Upper lobe of right lung (tissue), 1 donor: ENCODE results near the gene GYPC. TPM values are rescaled to one million over a fixed set of nuclear protein-coding genes. Genes with fewer than 3 reads are reported as not detected.

Experiments
- ATAC-seq: fragments of 200-7000 bp; cut with Tn5 transposase; one replicate; pipeline ENCODE4 v1.9.1; 2020; ENCODE audit warnings: mild to moderate bottlenecking, moderate library complexity
- DNase-seq: peaks from one replicate; pipeline ENCODE4 v3.0.0-alpha.2; 2020
- H3K27ac ChIP-seq: fragments of 200-600 bp; one replicate; pipeline ENCODE4 v1.8.0; 2022
- H3K27me3 ChIP-seq: fragments of 200-600 bp; one replicate; pipeline ENCODE4 v1.8.0; 2022; ENCODE audit warnings: mild to moderate bottlenecking
- H3K36me3 ChIP-seq: fragments of 200-600 bp; one replicate; pipeline ENCODE4 v1.8.0; 2022
- H3K4me1 ChIP-seq: fragments of 200-600 bp; one replicate; pipeline ENCODE4 v1.8.0; 2022
- H3K4me3 ChIP-seq: fragments of 200-600 bp; one replicate; pipeline ENCODE4 v1.8.0; 2022; ENCODE audit warnings: mild to moderate bottlenecking
- H3K9me3 ChIP-seq: fragments of 200-600 bp; one replicate; pipeline ENCODE4 v1.8.0; 2022
- intact Hi-C: fragments of 100-400 bp; cut with DNase I; formaldehyde crosslinking; loops from one replicate; pipeline ENCODE4 v1.11.0; 2022
- total RNA-seq: library from RNA; stranded (reverse); fragmentation: NEBNext Ultra II Directional; extraction: Animal tissue kit (Norgen Biotek cat#: 25700); gene quantifications from one replicate; pipeline ENCODE4 v1.2.1, GENCODE V29; 2021
- TF ChIP-seq, protein P1 (sequence below): fragments of 200-600 bp; IDR thresholded peaks from one replicate; pipeline ENCODE4 v1.8.0; 2022; ENCODE audit warnings: antibody characterized with exemption
- donor health status: DM: no; HTN: yes; CAD: no; lungs with severe emphysema.

The GYPC gene
- total RNA-seq, 1 donor from 2014 or later, result 76.7 TPM

DNA sequence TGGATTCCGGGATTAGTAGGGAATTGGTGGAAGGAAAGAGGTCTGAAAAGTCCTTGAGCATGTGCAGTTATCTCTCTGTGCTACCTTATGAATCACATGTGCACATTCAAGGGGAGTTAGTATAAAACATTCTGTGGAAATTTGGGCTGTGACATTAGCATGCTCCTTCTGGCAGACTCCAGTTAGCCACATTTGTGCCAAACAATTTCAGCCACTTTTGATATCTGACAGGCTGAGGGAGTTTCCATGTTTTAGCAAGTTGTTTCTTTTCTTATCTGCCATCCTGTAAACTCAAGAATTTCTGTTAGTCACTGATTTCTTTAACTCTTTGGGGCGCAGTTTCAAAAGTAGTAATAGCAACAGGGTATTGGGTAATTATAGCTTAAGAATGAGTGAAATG is 28.3 kb upstream of the GYPC start:
- Histone ChIP-seq H3K36me3 (no peaks in the 10 kb centered on the region), H3K9me3 (no peaks in the 10 kb centered on the region), H3K27me3 (no peaks in the 10 kb centered on the region), H3K4me1 (no peaks in the 10 kb centered on the region), H3K27ac (no peak overlapping the region), H3K4me3 (no peak overlapping the region)
- TF ChIP-seq, protein P1, sequence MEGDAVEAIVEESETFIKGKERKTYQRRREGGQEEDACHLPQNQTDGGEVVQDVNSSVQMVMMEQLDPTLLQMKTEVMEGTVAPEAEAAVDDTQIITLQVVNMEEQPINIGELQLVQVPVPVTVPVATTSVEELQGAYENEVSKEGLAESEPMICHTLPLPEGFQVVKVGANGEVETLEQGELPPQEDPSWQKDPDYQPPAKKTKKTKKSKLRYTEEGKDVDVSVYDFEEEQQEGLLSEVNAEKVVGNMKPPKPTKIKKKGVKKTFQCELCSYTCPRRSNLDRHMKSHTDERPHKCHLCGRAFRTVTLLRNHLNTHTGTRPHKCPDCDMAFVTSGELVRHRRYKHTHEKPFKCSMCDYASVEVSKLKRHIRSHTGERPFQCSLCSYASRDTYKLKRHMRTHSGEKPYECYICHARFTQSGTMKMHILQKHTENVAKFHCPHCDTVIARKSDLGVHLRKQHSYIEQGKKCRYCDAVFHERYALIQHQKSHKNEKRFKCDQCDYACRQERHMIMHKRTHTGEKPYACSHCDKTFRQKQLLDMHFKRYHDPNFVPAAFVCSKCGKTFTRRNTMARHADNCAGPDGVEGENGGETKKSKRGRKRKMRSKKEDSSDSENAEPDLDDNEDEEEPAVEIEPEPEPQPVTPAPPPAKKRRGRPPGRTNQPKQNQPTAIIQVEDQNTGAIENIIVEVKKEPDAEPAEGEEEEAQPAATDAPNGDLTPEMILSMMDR, result no peak
- ATAC-seq (no peak), DNase-seq (no peak)
- intact Hi-C loops, result no loop called here

DNA sequence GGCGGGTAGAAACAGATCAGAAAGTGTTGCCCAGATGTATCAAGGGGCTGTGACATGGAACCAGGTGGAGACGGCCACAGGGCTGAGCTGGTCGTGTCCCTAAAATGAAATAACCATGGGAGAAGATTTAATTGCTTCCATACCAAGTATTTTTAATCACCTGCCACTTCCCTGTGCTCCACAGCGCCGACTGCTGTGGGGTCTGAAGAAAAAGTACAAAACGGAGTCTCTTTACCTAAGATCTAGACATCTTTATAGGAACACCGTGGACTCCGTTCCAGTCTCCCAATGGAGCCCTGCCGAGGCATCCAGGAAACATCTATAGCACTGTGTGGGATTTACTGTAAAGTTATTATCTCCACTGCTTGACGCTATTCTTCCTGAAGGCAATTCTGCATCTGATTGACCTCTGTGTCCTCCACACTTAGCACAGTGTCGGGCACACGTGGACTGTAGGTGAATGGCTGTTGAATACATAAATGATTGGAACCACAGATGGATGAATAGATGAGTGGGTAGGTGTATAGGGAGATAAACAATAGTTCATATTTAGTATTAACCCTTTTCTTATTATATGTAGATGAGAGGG is 21.6 kb upstream of the GYPC start:
- ATAC-seq (peak; percentile 60), DNase-seq (no peak)

DNA sequence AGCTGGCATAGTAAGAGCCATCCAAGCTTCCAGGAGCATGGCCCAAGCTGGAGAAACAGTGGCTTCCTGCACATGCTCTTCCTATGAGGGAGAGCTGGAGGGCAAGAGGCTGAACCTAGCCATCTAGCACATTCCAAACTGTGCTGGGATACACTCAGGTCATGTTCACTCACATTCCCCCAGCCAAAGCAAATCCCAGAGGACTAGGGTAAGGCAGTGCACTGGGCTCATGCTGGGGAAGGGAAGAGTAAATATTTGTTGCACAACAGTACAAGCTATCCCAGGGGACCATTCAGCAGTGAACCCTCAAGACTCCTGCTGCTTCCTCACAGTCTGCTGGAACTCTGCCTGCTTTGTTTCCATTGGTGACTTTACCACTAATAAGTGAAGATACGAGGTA is 20.7 kb upstream of the GYPC start:
- H3K4me3 ChIP-seq, result no peak overlapping the region
- ATAC-seq (peak; percentile 57), DNase-seq (no peak)
- no peaks in the 10 kb centered on the region for H3K9me3 ChIP-seq
- H3K27ac ChIP-seq, result no peak overlapping the region
- TF ChIP-seq, protein P1, result no peak
- H3K4me1 ChIP-seq, result no peaks in the 10 kb centered on the region
- intact Hi-C loops, result no loop called here
- H3K27me3 ChIP-seq, result no peaks in the 10 kb centered on the region
- no peaks in the 10 kb centered on the region for H3K36me3 ChIP-seq

More for the DNA sequence above, 21.6 kb upstream of the GYPC start:
- H3K4me3 ChIP-seq, result no peak overlapping the region
- intact Hi-C loops, result no loop called here
- no peaks in the 10 kb centered on the region for H3K27me3 ChIP-seq
- H3K36me3 ChIP-seq, result no peaks in the 10 kb centered on the region
- no peaks in the 10 kb centered on the region for H3K9me3 ChIP-seq
- no peaks in the 10 kb centered on the region for H3K4me1 ChIP-seq
- no peak overlapping the region for H3K27ac ChIP-seq
- TF ChIP-seq, protein P1, result peak; percentile 57

DNA sequence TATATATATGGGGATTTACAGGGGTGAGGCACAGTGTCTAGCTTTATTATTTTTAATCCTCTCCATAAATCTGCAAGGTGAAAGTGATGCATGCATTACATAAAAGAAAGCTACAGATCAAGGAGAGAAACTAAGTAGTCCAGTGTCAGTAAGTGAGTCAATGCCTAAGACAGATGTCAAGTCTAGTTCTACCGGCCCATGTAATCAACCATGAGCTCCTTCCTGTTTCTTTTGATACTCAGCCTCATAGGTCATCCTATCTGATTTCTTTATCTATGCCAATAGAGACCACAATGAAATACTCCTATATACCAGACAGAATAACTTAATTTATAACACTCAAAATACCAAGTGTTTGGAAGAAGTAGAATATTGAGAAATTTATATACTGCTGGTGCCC is 20.2 kb upstream of the GYPC start:
- TF ChIP-seq, protein P1, result no peak
- no peak overlapping the region for H3K27ac ChIP-seq
- no peaks in the 10 kb centered on the region for H3K27me3 ChIP-seq
- no peaks in the 10 kb centered on the region for H3K9me3 ChIP-seq
- H3K36me3 ChIP-seq, result no peaks in the 10 kb centered on the region
- no peak overlapping the region for H3K4me3 ChIP-seq
- H3K4me1 ChIP-seq, result no peaks in the 10 kb centered on the region
- intact Hi-C loops, result no loop called here
- ATAC-seq (no peak), DNase-seq (no peak)

DNA sequence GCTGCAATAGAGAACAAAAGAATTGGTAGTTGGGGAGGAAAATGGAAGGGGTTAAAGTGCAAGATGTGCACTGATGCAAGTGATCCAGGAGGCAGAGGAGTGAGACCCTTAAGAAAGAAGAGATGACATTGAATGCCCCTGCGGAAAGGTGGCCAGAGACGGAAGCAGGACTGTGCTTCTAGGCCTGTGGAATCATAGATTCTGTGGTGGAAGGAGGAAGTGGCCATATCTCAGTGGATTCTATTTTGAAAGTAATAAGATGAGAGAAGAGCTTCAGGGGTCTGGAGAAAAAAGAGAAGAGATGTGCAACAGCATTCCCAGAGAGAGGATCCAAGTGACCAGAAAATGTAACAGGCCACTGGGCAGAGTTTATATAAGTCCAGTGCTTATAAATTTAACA is 18.6 kb upstream of the GYPC start:
- no peaks in the 10 kb centered on the region for H3K9me3 ChIP-seq
- no peak overlapping the region for H3K4me3 ChIP-seq
- no peak for DNase-seq
- no peaks in the 10 kb centered on the region for H3K4me1 ChIP-seq
- no peak overlapping the region for H3K27ac ChIP-seq
- no peak for ATAC-seq
- H3K36me3 ChIP-seq, result no peaks in the 10 kb centered on the region
- intact Hi-C loops, result no loop called here
- TF ChIP-seq, protein P1, result no peak
- no peaks in the 10 kb centered on the region for H3K27me3 ChIP-seq

DNA sequence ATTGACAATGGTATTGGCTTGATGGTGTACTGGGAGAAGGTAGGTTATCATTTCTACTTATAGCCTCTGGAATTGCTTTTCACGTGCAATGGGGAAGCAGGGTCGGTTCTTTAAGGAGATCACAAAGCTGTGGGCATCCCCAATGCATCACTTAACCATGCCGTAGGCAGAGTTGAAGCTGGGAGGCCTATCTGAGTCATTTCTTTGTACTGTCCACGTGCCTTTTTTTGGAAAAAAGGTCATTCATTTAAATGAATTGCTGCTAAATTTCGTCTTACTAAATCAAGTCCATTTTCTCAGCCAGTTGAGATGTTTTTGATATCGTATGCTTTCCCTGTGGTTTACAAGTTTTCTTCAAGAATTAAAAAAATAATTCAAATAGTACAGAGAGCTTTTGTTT is 17.2 kb upstream of the GYPC start:
- no peak overlapping the region for H3K27ac ChIP-seq
- H3K4me1 ChIP-seq, result no peaks in the 10 kb centered on the region
- intact Hi-C loops, result no loop called here
- no peaks in the 10 kb centered on the region for H3K27me3 ChIP-seq
- no peak for DNase-seq
- H3K4me3 ChIP-seq, result no peak overlapping the region
- no peak for ATAC-seq
- TF ChIP-seq, protein P1, result no peak
- H3K9me3 ChIP-seq, result no peaks in the 10 kb centered on the region
- H3K36me3 ChIP-seq, result no peaks in the 10 kb centered on the region
